ENCODE results near the gene PBX2. TPM values are rescaled to one million over a fixed set of nuclear protein-coding genes. Genes with fewer than 3 reads are reported as not detected.

The PBX2 gene
- total RNA-seq, 1 donor from 2014 or later, result 50.1 TPM

GRCh38 chr6:32152769-32153563, 37.0 kb downstream of the PBX2 start:
- Histone ChIP-seq H3K9ac (ENCODE audit: low read depth in 1 of 3, low read length in 3 of 3) (peak overlapping the region; percentile 85 to 96 (median 95)), H3K36me3 (ENCODE audit: control insufficient read depth in 3 of 3, insufficient read depth in 3 of 3, low read length in 3 of 3) (peaks cover 11 to 17% (median 16%) of the 10 kb centered on the region in 3 donors), H3K27me3 (ENCODE audit: control insufficient read depth in 3 of 3, insufficient read depth in 3 of 3, low read length in 3 of 3) (peaks cover 14 to 27% (median 19%) of the 10 kb centered on the region in 3 donors), H3K27ac (ENCODE audit: low read depth, low read length) (peak overlapping the region; percentile 86), H3K9me3 (ENCODE audit: control insufficient read depth in 3 of 3, low read length in 3 of 3) (no peaks in the 10 kb centered on the region), H3K4me3 (ENCODE audit: low read length in 3 of 3) (peak overlapping the region; percentile 94 to 95 (median 95)), H3K4me1 (ENCODE audit: control insufficient read depth in 3 of 3, insufficient read depth in 3 of 3, low read length in 3 of 3) (peaks cover 28 to 35% (median 29%) of the 10 kb centered on the region in 3 donors)

- Histone ChIP-seq H3K9me3 (ENCODE audit: control insufficient read depth in 3 of 3, low read length in 3 of 3) (no peaks in the 10 kb centered on the region), H3K27ac (ENCODE audit: low read depth, low read length) (peak within 1 kb of the TSS; percentile 86), H3K4me1 (ENCODE audit: control insufficient read depth in 3 of 3, insufficient read depth in 3 of 3, low read length in 3 of 3) (peaks cover 28 to 35% (median 29%) of the 10 kb centered on the region in 3 donors), H3K9ac (ENCODE audit: low read depth in 1 of 3, low read length in 3 of 3) (peak within 1 kb of the TSS; percentile 68 to 95 (median 85)), H3K27me3 (ENCODE audit: control insufficient read depth in 3 of 3, insufficient read depth in 3 of 3, low read length in 3 of 3) (peaks cover 17 to 34% (median 25%) of the 10 kb centered on the region in 3 donors), H3K36me3 (ENCODE audit: control insufficient read depth in 3 of 3, insufficient read depth in 3 of 3, low read length in 3 of 3) (peaks cover 4 to 10% (median 9%) of the 10 kb centered on the region in 3 donors), H3K4me3 (ENCODE audit: low read length in 3 of 3) (peak within 1 kb of the TSS; percentile 94 to 95 (median 95))
Measured at GRCh38 chr6:32151863-32152768, 37.9 kb downstream of the PBX2 start, which contains the start of gene PRRT1. Gene PRRT1, minus strand, starts transcription at chr6:32151939. Its CDS starts 112 bp downstream, at chr6:32151827.

GRCh38 chr6:32151181-32151862, 38.7 kb downstream of the PBX2 start:
- H3K27me3 ChIP-seq (ENCODE audit: control insufficient read depth in 3 of 3, insufficient read depth in 3 of 3, low read length in 3 of 3), result peaks cover 17 to 34% (median 25%) of the 10 kb centered on the region in 3 donors
- no peaks in the 10 kb centered on the region for H3K9me3 ChIP-seq (ENCODE audit: control insufficient read depth in 3 of 3, low read length in 3 of 3)
- no peak overlapping the region for H3K27ac ChIP-seq (ENCODE audit: low read depth, low read length)
- H3K9ac ChIP-seq (ENCODE audit: low read depth in 1 of 3, low read length in 3 of 3), result no peak overlapping the region
- peak overlapping the region in 2 of 3 donors; percentile 17 to 26 for H3K4me3 ChIP-seq (ENCODE audit: low read length in 3 of 3)
- H3K36me3 ChIP-seq (ENCODE audit: control insufficient read depth in 3 of 3, insufficient read depth in 3 of 3, low read length in 3 of 3), result peaks cover 3 to 5% (median 4%) of the 10 kb centered on the region in 3 donors
- H3K4me1 ChIP-seq (ENCODE audit: control insufficient read depth in 3 of 3, insufficient read depth in 3 of 3, low read length in 3 of 3), result peaks cover 28 to 35% (median 29%) of the 10 kb centered on the region in 3 donors

- Histone ChIP-seq H3K36me3 (ENCODE audit: control insufficient read depth in 3 of 3, insufficient read depth in 3 of 3, low read length in 3 of 3) (peaks cover 0 to under 1% (median 0%) of the 10 kb centered on the region in 3 donors), H3K27me3 (ENCODE audit: control insufficient read depth in 3 of 3, insufficient read depth in 3 of 3, low read length in 3 of 3) (peaks cover 17 to 34% (median 25%) of the 10 kb centered on the region in 3 donors), H3K9ac (ENCODE audit: low read depth in 1 of 3, low read length in 3 of 3) (no peak overlapping the region), H3K9me3 (ENCODE audit: control insufficient read depth in 3 of 3, low read length in 3 of 3) (no peaks in the 10 kb centered on the region), H3K27ac (ENCODE audit: low read depth, low read length) (no peak overlapping the region), H3K4me1 (ENCODE audit: control insufficient read depth in 3 of 3, insufficient read depth in 3 of 3, low read length in 3 of 3) (peaks cover 24 to 29% (median 24%) of the 10 kb centered on the region in 3 donors), H3K4me3 (ENCODE audit: low read length in 3 of 3) (no peak overlapping the region)
Measured at GRCh38 chr6:32149932-32150870, 39.8 kb downstream of the PBX2 start.

- Histone ChIP-seq H3K4me3 (ENCODE audit: low read length in 3 of 3) (peak overlapping the region in 2 of 3 donors; percentile 0 to 32), H3K36me3 (ENCODE audit: control insufficient read depth in 3 of 3, insufficient read depth in 3 of 3, low read length in 3 of 3) (no peaks in the 10 kb centered on the region), H3K27me3 (ENCODE audit: control insufficient read depth in 3 of 3, insufficient read depth in 3 of 3, low read length in 3 of 3) (peaks cover 17 to 34% (median 25%) of the 10 kb centered on the region in 3 donors), H3K9ac (ENCODE audit: low read depth in 1 of 3, low read length in 3 of 3) (no peak overlapping the region), H3K27ac (ENCODE audit: low read depth, low read length) (no peak overlapping the region), H3K9me3 (ENCODE audit: control insufficient read depth in 3 of 3, low read length in 3 of 3) (no peaks in the 10 kb centered on the region), H3K4me1 (ENCODE audit: control insufficient read depth in 3 of 3, insufficient read depth in 3 of 3, low read length in 3 of 3) (peaks cover 15 to 20% (median 15%) of the 10 kb centered on the region in 3 donors)
Measured at GRCh38 chr6:32149092-32149755, 40.8 kb downstream of the PBX2 start.

GRCh38 chr6:32148289-32149091, 41.5 kb downstream of the PBX2 start:
- Histone ChIP-seq H3K36me3 (ENCODE audit: control insufficient read depth in 3 of 3, insufficient read depth in 3 of 3, low read length in 3 of 3) (no peaks in the 10 kb centered on the region), H3K4me1 (ENCODE audit: control insufficient read depth in 3 of 3, insufficient read depth in 3 of 3, low read length in 3 of 3) (peaks cover 13 to 15% (median 13%) of the 10 kb centered on the region in 3 donors), H3K9me3 (ENCODE audit: control insufficient read depth in 3 of 3, low read length in 3 of 3) (no peaks in the 10 kb centered on the region), H3K4me3 (ENCODE audit: low read length in 3 of 3) (peak overlapping the region in 2 of 3 donors; percentile 14 to 32), H3K27ac (ENCODE audit: low read depth, low read length) (no peak overlapping the region), H3K9ac (ENCODE audit: low read depth in 1 of 3, low read length in 3 of 3) (no peak overlapping the region), H3K27me3 (ENCODE audit: control insufficient read depth in 3 of 3, insufficient read depth in 3 of 3, low read length in 3 of 3) (peaks cover 17 to 34% (median 25%) of the 10 kb centered on the region in 3 donors)

- no peak overlapping the region for H3K9ac ChIP-seq (ENCODE audit: low read depth in 1 of 3, low read length in 3 of 3)
- no peaks in the 10 kb centered on the region for H3K36me3 ChIP-seq (ENCODE audit: control insufficient read depth in 3 of 3, insufficient read depth in 3 of 3, low read length in 3 of 3)
- no peaks in the 10 kb centered on the region for H3K9me3 ChIP-seq (ENCODE audit: control insufficient read depth in 3 of 3, low read length in 3 of 3)
- peaks cover 17 to 34% (median 25%) of the 10 kb centered on the region in 3 donors for H3K27me3 ChIP-seq (ENCODE audit: control insufficient read depth in 3 of 3, insufficient read depth in 3 of 3, low read length in 3 of 3)
- no peak overlapping the region for H3K27ac ChIP-seq (ENCODE audit: low read depth, low read length)
- no peak overlapping the region for H3K4me3 ChIP-seq (ENCODE audit: low read length in 3 of 3)
- peaks cover 6 to 7% (median 7%) of the 10 kb centered on the region in 3 donors for H3K4me1 ChIP-seq (ENCODE audit: control insufficient read depth in 3 of 3, insufficient read depth in 3 of 3, low read length in 3 of 3)
Measured at GRCh38 chr6:32147401-32148132, 42.4 kb downstream of the PBX2 start.

Data from skeletal muscle tissue (tissue), 4 donors.